Right lobe of liver (tissue), 4 donors: ENCODE measurements around the gene IER5.

ENCODE experiments used
- CTCF ChIP-seq, 4 donors: fragments of 200-600 bp in 3 of 4; fragments of 450-650 bp in 1 of 4; IDR thresholded peaks; one replicate each; pipeline versions ENCODE4 v1.5.1 to v1.8.0; 2016 to 2022; ENCODE audit warnings: antibody characterized with exemption in 4 of 4, mild to moderate bottlenecking in 2 of 4
- POLR2A ChIP-seq: fragments of 450-650 bp; IDR thresholded peaks from one replicate; pipeline ENCODE4 v1.6.1; 2017; ENCODE audit warnings: antibody characterized with exemption, mild to moderate bottlenecking
- donor health status: DM: no; HTN: no; CAD: no.
- donor health status: DM: no; HTN: no; CAD: no.
- donor health status: DM: no; HTN: yes; CAD: no.

DNA sequence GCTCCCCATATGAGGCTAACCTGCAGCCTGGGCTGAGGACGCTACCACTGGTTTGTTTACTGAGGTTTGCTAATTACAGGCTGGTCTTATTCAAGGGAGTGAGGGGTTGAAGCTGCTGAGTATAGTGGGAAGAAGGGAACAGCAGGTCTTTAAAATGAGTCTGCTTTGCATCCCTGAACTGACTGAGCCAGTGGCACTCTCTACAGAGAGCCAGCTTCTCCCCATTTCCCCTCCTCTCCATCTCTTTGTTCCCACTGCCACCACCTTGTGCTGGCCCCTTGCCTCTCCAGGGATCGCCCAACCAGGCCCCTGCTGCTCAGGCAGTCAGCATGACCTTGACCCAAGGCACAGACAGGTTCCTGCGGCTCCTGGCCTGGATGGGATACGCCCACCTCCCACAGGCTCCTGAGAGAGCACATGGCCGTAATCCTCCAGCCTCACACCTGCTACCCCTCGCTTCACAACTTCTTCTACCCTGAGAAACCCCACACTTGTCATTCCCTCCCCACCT, 45.0 kb downstream of the IER5 start:
- TF ChIP-seq CTCF (IDR thresholded peaks at IDR 0.05) = no peak
- TF ChIP-seq POLR2A = no peak
